B cell (primary cell): ENCODE measurements around the gene CAPN12. TPM values are rescaled to one million over a fixed set of nuclear protein-coding genes. Genes with fewer than 3 reads are reported as not detected.

Experiments used
- ATAC-seq: fragments of 200-7000 bp; cut with Tn5 transposase; one replicate; pipeline ENCODE4 v1.10.0; 2021; ENCODE audit warnings: low read depth, mild to moderate bottlenecking, moderate number of reproducible peaks, moderate library complexity
- CTCF ChIA-PET: fragments of 350-600 bp; sonication (Branson Sonifier 250); formaldehyde crosslinking; loops from one replicate; lab custom pipeline; 2021; ENCODE audit warnings: antibody characterized with exemption, inconsistent platforms; lab: Charles Lee
- POLR2A ChIA-PET: fragments of 350-600 bp; sonication (Branson Sonifier 250); formaldehyde crosslinking; loops from one replicate; lab custom pipeline; 2021; ENCODE audit warnings: antibody characterized with exemption; lab: Charles Lee
- DNase-seq: peaks from one replicate; pipeline ENCODE4 v3.0.0; 2013
- H2AFZ ChIP-seq: 2 replicates; pipeline ENCODE4 v1.6.1; 2012; ENCODE audit warnings: mild to moderate bottlenecking, low read depth, low read length; ENCODE audit not compliant: insufficient read depth, poor library complexity, severe bottlenecking
- H3K27ac ChIP-seq, 2 donors: 1 replicate in 1 of 2; 2 replicates in 1 of 2; pipeline ENCODE4 v1.5.1; 2012 to 2013; ENCODE audit warnings: low read length in 2 of 2, mild to moderate bottlenecking in 2 of 2, moderate library complexity in 1 of 2
- H3K27me3 ChIP-seq, 4 experiments: fragments of 200-600 bp in 1 of 4; sonication (generic) in 1 of 4; replicated peaks in 1 of 4; 1 replicate in 2 of 4; 2 replicates in 2 of 4; pipeline versions ENCODE4 v1.6.1 to v1.7.0; 2013 to 2016; ENCODE audit warnings: low read length in 3 of 4, mild to moderate bottlenecking in 2 of 4, mixed read lengths in 1 of 4, moderate library complexity in 1 of 4; ENCODE audit not compliant: insufficient read depth in 4 of 4, control insufficient read depth in 3 of 4; ENCODE audit errors: control extremely low read depth in 1 of 4
- H3K36me3 ChIP-seq, 2 experiments: replicated peaks in 1 of 2; 1 replicate in 1 of 2; 2 replicates in 1 of 2; pipeline versions ENCODE4 v1.6.1 to v1.7.1; 2013; ENCODE audit warnings: low read length in 1 of 2; ENCODE audit not compliant: insufficient read depth in 2 of 2, control insufficient read depth in 1 of 2; ENCODE audit errors: control extremely low read depth in 1 of 2, extremely low read depth in 1 of 2
- H3K4me1 ChIP-seq, 2 donors: fragments of 200-600 bp in 1 of 2; sonication (generic) in 1 of 2; 1 replicate in 1 of 2; 2 replicates in 1 of 2; pipeline versions ENCODE4 v1.5.1 to v1.6.1; 2013 to 2017; ENCODE audit warnings: low read length in 2 of 2; ENCODE audit not compliant: control insufficient read depth in 2 of 2, insufficient read depth in 2 of 2
- H3K4me2 ChIP-seq: replicated peaks from 2 replicates; pipeline ENCODE3; 2012; ENCODE audit warnings: mild to moderate bottlenecking, low read depth, low read length; ENCODE audit not compliant: poor library complexity, severe bottlenecking
- H3K4me3 ChIP-seq, 5 experiments: fragments of 200-600 bp in 1 of 5; sonication (generic) in 1 of 5; 1 replicate in 3 of 5; 2 replicates in 2 of 5; pipeline versions ENCODE4 v1.5.1 to v1.7.0; 2011 to 2016; ENCODE audit warnings: low read length in 4 of 5, mild to moderate bottlenecking in 4 of 5, low read depth in 2 of 5, control low read depth in 1 of 5, moderate library complexity in 1 of 5; ENCODE audit not compliant: insufficient read depth in 1 of 5; ENCODE audit errors: control extremely low read depth in 1 of 5, extremely low read depth in 1 of 5
- H3K79me2 ChIP-seq: fragments of 200-600 bp; sonication (generic); one replicate; pipeline ENCODE4 v1.6.0; 2016; ENCODE audit warnings: low read length; ENCODE audit not compliant: control insufficient read depth, insufficient read depth
- H3K9ac ChIP-seq: fragments of 200-600 bp; sonication (generic); 2 replicates; pipeline ENCODE4 v1.6.1; 2017; ENCODE audit warnings: mild to moderate bottlenecking, low read length, moderate library complexity
- H3K9me3 ChIP-seq, 3 donors: one replicate each; pipeline versions ENCODE4 v1.6.1 to v1.7.1; 2013; ENCODE audit warnings: low read length in 2 of 3; ENCODE audit not compliant: control insufficient read depth in 2 of 3, insufficient read depth in 1 of 3; ENCODE audit errors: control extremely low read depth in 1 of 3
- H4K20me1 ChIP-seq: 2 replicates; pipeline ENCODE4 v1.6.0; 2012; ENCODE audit warnings: mild to moderate bottlenecking, low read length; ENCODE audit not compliant: insufficient read depth, control insufficient read depth, poor library complexity, severe bottlenecking
- H3K27ac Mint-ChIP-seq: one replicate; pipeline ENCODE4 v1.8.0; 2021; ENCODE audit warnings: mixed read lengths
- H3K27me3 Mint-ChIP-seq: one replicate; pipeline ENCODE4 v1.8.0; 2021; ENCODE audit warnings: mixed read lengths
- H3K4me1 Mint-ChIP-seq: one replicate; pipeline ENCODE4 v1.8.0; 2021; ENCODE audit warnings: mixed read lengths
- H3K4me3 Mint-ChIP-seq: one replicate; pipeline ENCODE4 v1.8.0; 2021; ENCODE audit warnings: mixed read lengths
- H3K9me3 Mint-ChIP-seq: one replicate; pipeline ENCODE4 v1.8.0; 2022; ENCODE audit warnings: mixed read lengths; ENCODE audit not compliant: insufficient read depth
- EZH2 ChIP-seq: IDR thresholded peaks from 2 replicates; pipeline ENCODE4 v1.6.1; 2012; ENCODE audit warnings: borderline replicate concordance, low read depth, mild to moderate bottlenecking, moderate library complexity, low read length; ENCODE audit not compliant: insufficient read depth, poor library complexity, severe bottlenecking
- WGBS: methylation state at CpG from one replicate; pipeline ENCODE4 v1.1.5; 2013; ENCODE audit warnings: missing lambda C conversion rate; ENCODE audit not compliant: insufficient coverage; 5-methylcytosine and 5-hydroxymethylcytosine counted together
- intact Hi-C: fragments of 100-400 bp; cut with micrococcal nuclease; formaldehyde crosslinking; loops from one replicate; pipeline ENCODE4 v1.10.0; 2022
- polyA plus RNA-seq: library from polyadenylated mRNA; depleted of rRNA; stranded (reverse); fragments of >200 nt; gene quantifications from 2 replicates; pipeline ENCODE4 v1.2.3, GENCODE V29; 2012
- total RNA-seq, 2 donors: library from RNA; stranded (reverse); fragments of 120-200 nt in 1 of 2; gene quantifications; 1 replicate in 1 of 2; 2 replicates in 1 of 2; pipeline versions ENCODE4 v1.2.3 to v1.2.4, GENCODE V29; 2013 to 2022
- TF ChIP-seq, protein P1 (sequence below): fragments of 200-600 bp; IDR thresholded peaks from one replicate; pipeline ENCODE4 v1.8.0; 2022; ENCODE audit warnings: antibody characterized with exemption, mild to moderate bottlenecking

Gene CAPN12
- total and polyA plus RNA-seq, 2 donors (not counting 1 experiment from before 2014, with no cell fraction given) = 28.6 to 104 TPM

DNA sequence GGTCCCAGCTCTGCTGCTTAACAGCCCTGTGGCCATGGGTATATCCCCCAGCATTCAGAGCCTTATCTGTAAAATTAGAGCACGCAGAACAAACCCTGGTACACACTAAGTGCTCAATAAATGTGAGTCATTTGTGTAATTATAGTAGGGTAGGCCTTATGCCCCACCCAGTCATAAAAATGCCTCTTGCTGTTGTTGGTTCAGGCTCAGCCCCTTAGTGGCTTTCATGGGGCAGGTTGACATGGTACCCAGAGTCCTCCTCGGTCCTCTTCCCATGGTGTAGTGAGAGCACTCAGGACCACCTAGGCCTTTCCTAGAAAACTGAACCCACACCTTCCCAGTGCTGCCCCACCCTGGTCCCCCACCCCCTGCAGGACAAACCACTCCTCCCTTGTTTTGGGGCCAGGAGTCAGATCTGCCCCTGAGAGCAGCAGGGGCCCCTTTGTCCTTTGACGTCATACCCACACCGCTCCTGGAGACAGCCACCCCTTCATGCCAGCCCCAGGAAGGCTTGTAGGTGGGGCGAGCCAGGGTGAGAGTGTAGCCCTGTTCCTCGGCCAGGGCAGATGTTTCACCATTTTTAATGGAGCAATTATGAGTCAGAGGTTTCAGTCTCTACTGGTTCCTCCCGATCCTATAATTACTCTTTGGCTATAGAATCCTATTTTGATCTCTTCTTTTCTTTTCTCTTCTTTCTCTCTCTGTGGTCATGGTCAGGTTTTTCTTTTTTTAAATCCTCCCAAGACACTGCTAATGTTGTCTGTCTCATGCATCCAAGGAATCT, 60.0 kb downstream of the CAPN12 start:
- no peak overlapping the region for H3K4me2 ChIP-seq

More for the DNA sequence above, 60.0 kb downstream of the CAPN12 start:
- intact Hi-C loops = loop anchor here (10.0 kb wide), 1 partner anchor 49 kb away; no protein-coding TSS in a partner anchor
- Mint-ChIP-seq H3K4me3 (no peak overlapping the region), H3K9me3 (no peaks in the 10 kb centered on the region), H3K27me3 (no peaks in the 10 kb centered on the region), H3K4me1 (peaks cover 74% of the 10 kb centered on the region), H3K27ac (peak overlapping the region; percentile 69)
- no peak for DNase-seq
- 46% methylated on average over 3 of the region's 7 CpGs for WGBS
- TF ChIP-seq EZH2 = no peak
- TF ChIP-seq, protein P1, sequence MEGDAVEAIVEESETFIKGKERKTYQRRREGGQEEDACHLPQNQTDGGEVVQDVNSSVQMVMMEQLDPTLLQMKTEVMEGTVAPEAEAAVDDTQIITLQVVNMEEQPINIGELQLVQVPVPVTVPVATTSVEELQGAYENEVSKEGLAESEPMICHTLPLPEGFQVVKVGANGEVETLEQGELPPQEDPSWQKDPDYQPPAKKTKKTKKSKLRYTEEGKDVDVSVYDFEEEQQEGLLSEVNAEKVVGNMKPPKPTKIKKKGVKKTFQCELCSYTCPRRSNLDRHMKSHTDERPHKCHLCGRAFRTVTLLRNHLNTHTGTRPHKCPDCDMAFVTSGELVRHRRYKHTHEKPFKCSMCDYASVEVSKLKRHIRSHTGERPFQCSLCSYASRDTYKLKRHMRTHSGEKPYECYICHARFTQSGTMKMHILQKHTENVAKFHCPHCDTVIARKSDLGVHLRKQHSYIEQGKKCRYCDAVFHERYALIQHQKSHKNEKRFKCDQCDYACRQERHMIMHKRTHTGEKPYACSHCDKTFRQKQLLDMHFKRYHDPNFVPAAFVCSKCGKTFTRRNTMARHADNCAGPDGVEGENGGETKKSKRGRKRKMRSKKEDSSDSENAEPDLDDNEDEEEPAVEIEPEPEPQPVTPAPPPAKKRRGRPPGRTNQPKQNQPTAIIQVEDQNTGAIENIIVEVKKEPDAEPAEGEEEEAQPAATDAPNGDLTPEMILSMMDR = no peak
- ChIA-PET CTCF (no interaction called here), POLR2A (no interaction called here)
- no peak overlapping the region for H2AFZ ChIP-seq
- H3K36me3 ChIP-seq = peaks cover 0 to 10% of the 10 kb centered on the region in 2 experiments
- peaks cover 76% of the 10 kb centered on the region for H4K20me1 ChIP-seq
- no peak for ATAC-seq
- H3K4me3 ChIP-seq = no peak overlapping the region
- peaks cover 99% of the 10 kb centered on the region for H3K79me2 ChIP-seq
- H3K9ac ChIP-seq = no peak overlapping the region
- H3K9me3 ChIP-seq = no peaks in the 10 kb centered on the region
- H3K4me1 ChIP-seq = peaks cover 31 to 56% of the 10 kb centered on the region in 2 donors
- peak overlapping the region in 1 of 2 donors; percentile 16 for H3K27ac ChIP-seq
- H3K27me3 ChIP-seq = no peaks in the 10 kb centered on the region
